Measurements from ENCODE around the gene CPNE1. TPM values are rescaled to one million over a fixed set of nuclear protein-coding genes. Genes with fewer than 3 reads are reported as not detected.

The CPNE1 gene
- total and polyA plus RNA-seq, 2 donors from 2014 or later: 128 to 145 TPM

DNA sequence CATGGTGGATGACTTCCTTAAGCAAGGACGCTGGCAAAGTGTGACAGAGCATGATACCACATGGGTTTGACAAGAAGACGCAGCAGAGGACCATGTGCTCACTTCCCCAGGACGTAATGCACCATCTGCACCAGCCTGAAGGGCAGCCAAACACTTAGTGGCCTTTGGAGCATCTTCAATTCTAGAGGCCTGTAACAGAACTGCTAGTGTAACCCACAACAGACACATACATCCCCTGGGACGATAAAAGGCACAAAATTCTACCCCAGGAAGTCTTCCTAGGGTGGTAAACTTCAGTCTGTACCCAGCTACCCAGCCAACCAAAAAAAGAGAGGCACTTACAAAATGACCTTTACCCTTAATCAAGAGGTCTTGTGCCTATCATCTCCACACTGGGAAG is 9.2 kb upstream of the CPNE1 start:
- H3K27me3 ChIP-seq (ENCODE audit: control insufficient read depth, insufficient read depth, low read length): no peaks in the 10 kb centered on the region
- no peak overlapping the region for H3K4me3 ChIP-seq (ENCODE audit: low read length in 3 of 3)
- H3K9me3 ChIP-seq (ENCODE audit: control insufficient read depth in 2 of 3, insufficient read depth in 1 of 3, low read length in 3 of 3): no peaks in the 10 kb centered on the region
- FAIRE-seq: no peak
- no peak for DNase-seq
- no peaks in the 10 kb centered on the region for H3K4me1 ChIP-seq (ENCODE audit: control insufficient read depth in 2 of 3, insufficient read depth in 2 of 3, low read depth in 1 of 3, low read length in 3 of 3)
- no peak overlapping the region for H3K27ac ChIP-seq (ENCODE audit: low read depth in 2 of 2, low read length in 2 of 2)
- H3K9ac ChIP-seq (ENCODE audit: low read length in 3 of 3): no peak overlapping the region
- TF ChIP-seq, protein P1, sequence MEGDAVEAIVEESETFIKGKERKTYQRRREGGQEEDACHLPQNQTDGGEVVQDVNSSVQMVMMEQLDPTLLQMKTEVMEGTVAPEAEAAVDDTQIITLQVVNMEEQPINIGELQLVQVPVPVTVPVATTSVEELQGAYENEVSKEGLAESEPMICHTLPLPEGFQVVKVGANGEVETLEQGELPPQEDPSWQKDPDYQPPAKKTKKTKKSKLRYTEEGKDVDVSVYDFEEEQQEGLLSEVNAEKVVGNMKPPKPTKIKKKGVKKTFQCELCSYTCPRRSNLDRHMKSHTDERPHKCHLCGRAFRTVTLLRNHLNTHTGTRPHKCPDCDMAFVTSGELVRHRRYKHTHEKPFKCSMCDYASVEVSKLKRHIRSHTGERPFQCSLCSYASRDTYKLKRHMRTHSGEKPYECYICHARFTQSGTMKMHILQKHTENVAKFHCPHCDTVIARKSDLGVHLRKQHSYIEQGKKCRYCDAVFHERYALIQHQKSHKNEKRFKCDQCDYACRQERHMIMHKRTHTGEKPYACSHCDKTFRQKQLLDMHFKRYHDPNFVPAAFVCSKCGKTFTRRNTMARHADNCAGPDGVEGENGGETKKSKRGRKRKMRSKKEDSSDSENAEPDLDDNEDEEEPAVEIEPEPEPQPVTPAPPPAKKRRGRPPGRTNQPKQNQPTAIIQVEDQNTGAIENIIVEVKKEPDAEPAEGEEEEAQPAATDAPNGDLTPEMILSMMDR (IDR thresholded peaks at IDR 0.05; ENCODE audit: borderline replicate concordance, extremely low read depth, insufficient read depth): no peak
- peaks cover 0 to 45% (median 38%) of the 10 kb centered on the region in 3 donors for H3K36me3 ChIP-seq (ENCODE audit: control insufficient read depth in 2 of 3, insufficient read depth in 3 of 3, low read length in 3 of 3)
- intact Hi-C loops (cut with DNase I): no loop called here

DNA sequence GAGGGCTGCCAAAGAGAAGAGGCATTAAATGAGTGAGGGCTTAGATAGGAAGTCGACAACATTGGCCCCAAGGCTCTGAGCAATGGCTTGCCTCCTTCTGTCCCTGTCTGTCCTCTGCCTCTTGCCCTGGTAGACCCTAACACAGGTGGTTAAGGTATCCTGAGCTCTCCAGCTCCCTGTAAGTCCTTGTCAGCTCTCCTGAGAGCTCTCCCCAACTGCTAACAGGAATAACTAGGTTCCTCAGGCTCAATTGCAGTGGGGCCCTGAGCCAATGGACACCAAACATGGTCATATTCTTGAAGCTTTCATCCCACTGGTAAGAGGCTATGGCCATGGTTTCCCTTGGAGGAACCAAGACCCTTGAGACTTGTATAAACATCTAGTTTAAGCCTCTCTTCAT is 5.0 kb upstream of the CPNE1 start:
- Histone ChIP-seq H3K36me3 (ENCODE audit: control insufficient read depth in 2 of 3, insufficient read depth in 3 of 3, low read length in 3 of 3) (peaks cover 0 to 50% (median 36%) of the 10 kb centered on the region in 3 donors), H3K9me3 (ENCODE audit: control insufficient read depth in 2 of 3, insufficient read depth in 1 of 3, low read length in 3 of 3) (no peaks in the 10 kb centered on the region), H3K9ac (ENCODE audit: low read length in 3 of 3) (no peak overlapping the region), H3K4me1 (ENCODE audit: control insufficient read depth in 2 of 3, insufficient read depth in 2 of 3, low read depth in 1 of 3, low read length in 3 of 3) (no peaks in the 10 kb centered on the region), H3K27me3 (ENCODE audit: control insufficient read depth, insufficient read depth, low read length) (no peaks in the 10 kb centered on the region), H3K27ac (ENCODE audit: low read depth in 2 of 2, low read length in 2 of 2) (no peak overlapping the region), H3K4me3 (ENCODE audit: low read length in 3 of 3) (no peak overlapping the region)
- TF ChIP-seq, protein P1 (IDR thresholded peaks at IDR 0.05; ENCODE audit: borderline replicate concordance, extremely low read depth, insufficient read depth): no peak
- no peak for DNase-seq
- FAIRE-seq: no peak
- intact Hi-C loops (cut with DNase I): no loop called here

DNA sequence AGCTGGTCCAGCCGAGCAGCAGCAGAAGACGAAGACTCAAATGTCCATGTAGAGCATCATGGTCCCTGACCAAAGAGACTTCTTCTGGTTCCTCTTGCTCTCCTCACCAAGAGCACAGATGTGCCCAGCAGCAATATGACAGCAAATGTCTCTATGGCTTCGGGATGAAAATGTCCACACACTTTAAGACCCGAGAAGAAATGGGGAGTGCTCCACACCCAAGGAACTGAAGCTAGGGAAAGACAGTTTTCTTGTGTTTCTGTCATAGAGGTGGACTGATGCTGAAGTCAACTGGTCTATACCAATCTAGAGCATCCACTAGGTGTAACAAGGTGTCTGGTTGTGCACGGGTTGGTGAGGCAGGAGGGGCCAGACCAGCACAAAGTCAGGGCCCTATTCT is 4.5 kb upstream of the CPNE1 start:
- no peak for FAIRE-seq
- peaks cover 0 to 46% (median 31%) of the 10 kb centered on the region in 3 donors for H3K36me3 ChIP-seq (ENCODE audit: control insufficient read depth in 2 of 3, insufficient read depth in 3 of 3, low read length in 3 of 3)

More for the DNA sequence above, 4.5 kb upstream of the CPNE1 start:
- TF ChIP-seq, protein P1 (IDR thresholded peaks at IDR 0.05; ENCODE audit: borderline replicate concordance, extremely low read depth, insufficient read depth): no peak
- Histone ChIP-seq H3K4me1 (ENCODE audit: control insufficient read depth in 2 of 3, insufficient read depth in 2 of 3, low read depth in 1 of 3, low read length in 3 of 3) (no peaks in the 10 kb centered on the region), H3K4me3 (ENCODE audit: low read length in 3 of 3) (no peak overlapping the region), H3K27me3 (ENCODE audit: control insufficient read depth, insufficient read depth, low read length) (no peaks in the 10 kb centered on the region), H3K9me3 (ENCODE audit: control insufficient read depth in 2 of 3, insufficient read depth in 1 of 3, low read length in 3 of 3) (no peaks in the 10 kb centered on the region), H3K27ac (ENCODE audit: low read depth in 2 of 2, low read length in 2 of 2) (no peak overlapping the region), H3K9ac (ENCODE audit: low read length in 3 of 3) (no peak overlapping the region)
- no peak for DNase-seq
- intact Hi-C loops (cut with DNase I): no loop called here

Measured in kidney (tissue), 14 donors.